Activated CD8-positive, alpha-beta memory T cell treated with anti-CD3 and anti-CD28 coated beads for 24 hours (primary cell): ENCODE results near the gene GOLGA8H.
"Not testable (repeated sequence)": the region's sequence is repeated elsewhere in the genome, so short reads cannot be mapped to it uniquely, and the experiment has no call there.

Experiments
- DNase-seq: peaks from one replicate; pipeline ENCODE4 v3.0.0-alpha.2; 2020

GOLGA8H gene, protein sequence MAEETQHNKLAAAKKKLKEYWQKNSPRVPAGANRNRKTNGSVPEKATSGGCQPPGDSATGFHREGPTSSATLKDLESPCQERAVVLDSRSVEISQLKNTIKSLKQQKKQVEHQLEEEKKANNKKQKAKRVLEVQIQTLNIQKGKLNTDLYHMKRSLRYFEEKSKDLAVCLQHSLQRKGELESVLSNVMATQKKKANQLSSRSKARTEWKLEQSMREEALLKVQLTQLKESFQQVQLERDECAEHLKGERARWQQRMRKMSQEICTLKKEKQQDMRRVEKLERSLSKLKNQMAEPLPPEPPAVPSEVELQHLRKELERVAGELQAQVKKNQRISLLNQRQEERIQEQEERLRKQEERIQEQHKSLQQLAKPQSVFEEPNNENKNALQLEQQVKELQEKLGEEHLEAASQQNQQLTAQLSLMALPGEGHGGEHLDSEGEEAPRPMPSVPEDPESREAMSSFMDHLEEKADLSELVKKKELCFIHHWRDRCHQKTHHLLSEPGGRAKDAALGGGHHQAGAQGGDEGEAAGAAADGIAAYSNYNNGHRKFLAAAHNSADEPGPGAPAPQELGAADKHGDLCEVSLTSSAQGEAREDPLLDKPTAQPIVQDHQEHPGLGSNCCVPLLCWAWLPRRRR

DNA sequence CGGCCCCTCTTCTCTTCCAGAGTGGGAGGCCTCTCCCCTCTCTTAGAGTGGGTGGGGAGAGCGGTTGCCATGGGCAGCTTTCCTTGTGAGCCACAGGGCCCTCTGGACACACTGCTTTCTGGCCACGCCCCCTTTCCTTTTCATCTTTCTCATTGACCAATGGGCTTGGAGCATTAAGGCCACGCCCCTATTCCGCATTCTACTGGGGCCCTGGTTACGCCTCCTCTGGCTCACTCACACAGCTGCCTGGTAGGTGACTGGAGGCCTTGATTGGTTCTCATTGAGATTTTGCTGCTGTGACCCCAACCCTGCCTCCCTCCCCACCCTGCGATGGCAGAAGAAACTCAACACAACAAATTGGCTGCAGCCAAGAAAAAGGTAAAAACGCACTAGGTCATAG lies at the start of gene GOLGA8H:
Gene GOLGA8H (plus strand): TSS at position 233 of the 400 bp plus-strand sequence. CDS start 98 bp downstream, at position 331.
- DNase-seq = not testable (repeated sequence)

DNA sequence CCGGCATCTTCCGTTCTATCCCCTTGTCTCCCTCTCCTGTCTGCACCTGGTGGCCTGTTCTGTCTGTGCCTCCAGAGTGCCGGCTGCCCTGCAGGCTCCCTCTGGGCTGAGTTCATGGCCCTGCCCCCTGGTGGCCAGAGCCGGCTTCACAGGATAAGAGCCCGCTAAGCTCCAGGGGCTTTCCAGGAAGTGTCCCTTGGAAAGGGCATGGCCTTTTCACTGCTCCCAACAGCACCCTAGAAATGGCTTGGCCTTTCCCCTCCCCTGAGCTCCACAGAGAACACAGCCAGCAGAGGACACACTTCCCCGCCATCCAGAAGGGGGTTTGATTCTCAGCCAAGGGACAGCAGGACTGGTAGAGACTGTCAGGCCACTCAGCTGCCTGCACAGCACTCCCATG lies 36.9 kb upstream of the GOLGA8H start:
- DNase-seq = not testable (repeated sequence)

DNA sequence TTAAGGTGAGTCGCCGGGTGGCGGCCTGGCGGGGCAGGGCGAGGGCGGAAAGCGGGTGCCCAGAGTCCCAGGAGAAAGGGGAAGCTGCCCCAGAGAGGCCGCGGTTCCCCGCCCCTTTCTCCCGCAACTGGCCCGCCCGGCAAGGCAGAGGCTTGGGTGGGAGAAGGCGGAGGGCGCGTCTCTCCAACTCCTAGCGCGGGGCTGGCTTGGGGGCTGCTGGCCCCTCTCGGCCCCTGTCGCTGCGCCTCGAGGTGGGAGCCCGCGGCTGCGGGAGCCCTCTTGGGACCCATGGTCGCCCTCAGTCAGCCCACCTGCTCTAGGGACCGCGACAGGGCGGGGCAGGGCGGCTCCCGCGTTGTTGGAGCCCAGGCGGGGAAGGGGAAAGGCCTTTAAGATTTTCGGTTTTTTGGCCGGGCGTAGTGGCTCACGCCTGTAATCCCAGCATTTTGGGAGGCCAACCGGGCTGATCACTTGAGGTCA lies 30.8 kb upstream of the GOLGA8H start:
- not testable (repeated sequence) for DNase-seq

DNA sequence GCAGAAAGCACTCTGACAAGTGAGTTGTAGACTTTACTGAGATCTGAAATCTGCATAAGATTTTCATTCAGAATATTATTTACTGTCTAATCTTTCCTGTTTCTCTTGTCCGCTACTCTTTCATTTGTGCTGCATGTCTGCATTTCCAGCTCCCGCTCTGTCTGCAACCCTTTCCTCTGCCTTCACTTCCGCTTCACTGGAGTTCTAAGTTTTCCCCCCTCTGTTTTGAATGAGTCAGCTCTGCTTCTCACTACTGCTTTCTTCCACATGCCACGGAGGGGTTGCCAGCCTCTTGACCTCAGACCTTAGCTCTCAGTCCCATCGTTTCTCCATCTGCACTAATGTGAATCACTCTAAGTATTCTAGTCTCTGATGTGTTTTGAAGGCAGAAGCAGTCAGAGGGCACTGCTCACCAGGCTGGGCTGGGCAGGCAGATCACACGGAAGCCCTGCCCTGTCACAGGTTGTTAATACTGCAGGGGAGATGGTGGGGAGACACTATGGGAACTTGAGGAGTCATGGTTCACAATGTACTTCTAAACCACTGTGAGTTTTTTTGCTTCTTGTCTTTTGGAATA lies 24.3 kb upstream of the GOLGA8H start:
- not testable (repeated sequence) for DNase-seq

DNA sequence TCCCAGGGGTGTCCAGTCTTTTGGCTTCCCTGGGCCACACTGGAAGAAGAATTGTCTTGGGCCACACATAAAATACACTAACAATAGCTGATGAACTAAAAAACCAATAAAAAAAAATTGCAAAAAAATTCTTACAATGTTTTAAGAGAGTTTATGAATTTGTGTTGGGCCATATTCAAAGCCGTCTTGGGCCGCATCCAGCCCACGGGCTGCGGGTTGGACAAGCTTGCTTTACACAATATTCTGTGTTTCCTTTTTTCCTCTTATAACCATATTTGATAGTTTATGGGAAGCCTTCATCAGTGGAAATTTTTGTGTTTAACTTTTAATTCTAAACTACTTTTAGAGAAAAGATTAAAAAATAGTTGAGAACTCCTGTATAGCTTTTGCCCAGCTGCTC lies 23.1 kb upstream of the GOLGA8H start:
- not testable (repeated sequence) for DNase-seq

DNA sequence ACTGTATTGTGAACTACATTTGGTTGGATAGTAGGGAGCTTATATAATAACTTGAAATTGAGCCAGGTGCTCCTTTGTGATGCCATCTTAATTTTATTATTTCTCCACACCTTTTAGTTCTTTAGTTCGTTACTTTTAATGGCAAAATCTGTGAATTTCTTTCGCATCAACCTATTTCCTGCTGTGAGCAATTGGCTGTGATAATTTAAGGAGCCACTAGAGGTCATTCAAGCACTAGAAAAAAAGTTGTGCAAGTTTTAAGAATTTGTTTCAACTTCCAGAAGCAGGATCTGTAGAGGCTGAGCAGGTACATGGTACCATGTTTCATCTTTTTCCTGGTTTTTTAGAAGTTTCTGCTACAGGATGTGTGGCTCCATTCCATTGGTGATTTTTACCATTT lies 4.9 kb upstream of the GOLGA8H start:
- not testable (repeated sequence) for DNase-seq

DNA sequence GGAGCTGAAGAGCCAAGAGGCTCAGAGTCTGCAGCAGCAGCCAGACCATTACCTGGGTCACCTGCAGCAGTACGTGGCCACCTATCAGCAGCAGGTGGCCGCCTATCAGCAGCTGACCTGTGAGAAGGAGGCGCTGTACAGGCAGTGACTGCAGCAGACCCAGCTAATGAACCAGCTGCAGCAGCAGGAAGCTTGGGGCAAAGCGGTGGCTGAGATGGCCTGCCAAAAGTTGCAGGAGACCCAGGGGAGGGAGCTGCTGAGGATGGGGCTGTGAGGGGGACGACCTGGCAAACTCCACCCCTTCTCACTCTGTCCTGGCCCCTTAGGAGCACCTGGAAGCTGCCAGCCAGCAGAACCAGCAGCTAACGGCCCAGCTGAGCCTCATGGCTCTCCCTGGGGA lies 8.4 kb downstream of the GOLGA8H start:
- DNase-seq = not testable (repeated sequence)

DNA sequence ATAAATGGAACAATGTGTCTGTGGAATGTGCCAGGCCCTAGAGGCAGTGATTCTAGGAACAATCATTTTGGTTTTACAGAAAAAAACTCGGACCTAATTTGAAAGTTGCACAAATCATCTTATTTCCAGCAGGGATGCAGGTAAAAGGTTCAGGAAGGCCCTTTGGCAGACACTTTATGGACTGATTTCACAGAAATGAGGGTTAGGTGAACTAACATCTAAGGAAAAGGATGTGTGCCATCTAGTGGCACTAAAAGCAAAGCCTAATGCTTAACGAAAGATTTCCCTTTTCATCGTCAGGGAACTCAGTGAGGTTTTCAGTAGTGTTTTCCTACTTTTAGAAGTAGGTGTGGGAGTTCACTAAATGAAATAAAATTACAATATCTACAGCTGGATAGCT lies 17.5 kb downstream of the GOLGA8H start:
- not testable (repeated sequence) for DNase-seq

DNA sequence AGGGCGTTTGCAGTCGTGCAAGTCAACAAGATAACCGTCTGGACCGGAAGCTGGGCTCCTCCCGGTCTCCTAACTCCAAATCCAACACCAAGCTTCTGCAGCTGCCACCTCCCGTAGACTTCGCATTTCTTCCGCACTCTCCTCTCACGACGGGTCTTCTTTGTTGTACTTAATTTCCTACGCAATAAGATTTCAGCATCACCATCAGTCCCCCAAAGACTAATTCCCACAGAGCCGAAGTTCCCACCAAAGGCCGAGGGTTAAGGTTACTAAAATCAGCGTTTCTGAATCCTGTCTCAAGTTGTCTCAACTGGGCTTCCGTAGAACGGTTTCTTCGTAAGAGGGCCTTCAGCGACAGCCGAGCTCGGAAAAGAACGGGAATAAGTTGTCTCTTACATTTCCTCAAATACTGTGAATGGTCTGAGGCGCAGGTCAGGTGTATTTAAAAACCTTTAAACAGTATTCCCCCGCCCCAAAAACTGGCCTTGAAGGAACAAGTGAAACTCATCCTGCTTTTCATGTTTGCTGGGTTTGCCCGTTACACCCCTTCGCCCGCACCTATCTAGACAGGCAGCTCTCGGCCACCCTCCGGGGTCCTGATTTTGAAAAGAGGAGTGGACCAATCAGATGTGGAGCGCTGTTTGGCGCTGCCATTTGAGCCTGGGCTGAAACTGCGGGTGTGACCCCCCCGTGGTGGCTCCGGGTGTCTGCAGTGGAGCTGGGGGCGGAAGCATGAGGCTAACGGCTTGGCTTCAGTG lies 21.8 kb downstream of the GOLGA8H start, which contains the start of gene ARHGAP11B:
Gene ARHGAP11B (plus strand): TSS at position 693 of the 758 bp plus-strand sequence.
- peak; percentile 97 for DNase-seq

DNA sequence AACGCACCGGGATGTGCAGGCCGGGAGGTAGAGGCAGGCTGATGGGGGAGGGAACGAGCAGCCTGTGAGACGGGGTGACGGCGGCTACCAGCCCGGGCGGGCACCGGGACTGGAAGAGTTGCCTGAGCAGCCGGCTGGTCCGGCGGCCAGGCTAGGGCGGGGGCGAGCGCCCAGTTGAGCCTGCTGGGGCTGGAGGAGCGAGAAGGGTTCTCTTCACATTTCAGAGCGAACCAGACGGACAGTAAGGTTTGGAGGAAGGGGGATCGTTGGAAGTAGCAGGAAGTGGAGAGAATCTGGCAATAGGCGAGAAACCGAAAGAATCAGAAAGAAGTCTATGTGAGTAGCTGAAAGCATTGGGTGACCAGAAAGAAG lies 22.4 kb downstream of the GOLGA8H start:
- DNase-seq = peak; percentile 66

DNA sequence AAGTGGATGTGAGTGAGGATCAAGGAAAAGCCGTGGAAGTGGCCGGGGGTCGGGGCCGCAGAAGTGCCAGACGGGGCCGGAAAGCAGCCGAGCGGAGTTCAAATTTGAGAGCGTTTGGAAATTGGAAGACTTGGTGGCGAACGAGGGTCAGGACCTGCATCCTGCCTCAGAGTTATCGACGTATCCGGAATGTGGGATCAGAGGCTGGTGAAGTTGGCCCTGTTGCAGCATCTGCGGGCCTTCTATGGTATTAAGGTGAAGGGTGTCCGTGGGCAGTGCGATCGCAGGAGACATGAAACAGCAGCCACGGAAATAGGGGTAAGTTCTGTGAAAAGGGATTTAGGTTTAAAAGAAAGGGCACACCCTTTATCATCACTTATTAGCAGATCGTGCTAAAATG lies 22.8 kb downstream of the GOLGA8H start:
- DNase-seq = not testable (repeated sequence)

DNA sequence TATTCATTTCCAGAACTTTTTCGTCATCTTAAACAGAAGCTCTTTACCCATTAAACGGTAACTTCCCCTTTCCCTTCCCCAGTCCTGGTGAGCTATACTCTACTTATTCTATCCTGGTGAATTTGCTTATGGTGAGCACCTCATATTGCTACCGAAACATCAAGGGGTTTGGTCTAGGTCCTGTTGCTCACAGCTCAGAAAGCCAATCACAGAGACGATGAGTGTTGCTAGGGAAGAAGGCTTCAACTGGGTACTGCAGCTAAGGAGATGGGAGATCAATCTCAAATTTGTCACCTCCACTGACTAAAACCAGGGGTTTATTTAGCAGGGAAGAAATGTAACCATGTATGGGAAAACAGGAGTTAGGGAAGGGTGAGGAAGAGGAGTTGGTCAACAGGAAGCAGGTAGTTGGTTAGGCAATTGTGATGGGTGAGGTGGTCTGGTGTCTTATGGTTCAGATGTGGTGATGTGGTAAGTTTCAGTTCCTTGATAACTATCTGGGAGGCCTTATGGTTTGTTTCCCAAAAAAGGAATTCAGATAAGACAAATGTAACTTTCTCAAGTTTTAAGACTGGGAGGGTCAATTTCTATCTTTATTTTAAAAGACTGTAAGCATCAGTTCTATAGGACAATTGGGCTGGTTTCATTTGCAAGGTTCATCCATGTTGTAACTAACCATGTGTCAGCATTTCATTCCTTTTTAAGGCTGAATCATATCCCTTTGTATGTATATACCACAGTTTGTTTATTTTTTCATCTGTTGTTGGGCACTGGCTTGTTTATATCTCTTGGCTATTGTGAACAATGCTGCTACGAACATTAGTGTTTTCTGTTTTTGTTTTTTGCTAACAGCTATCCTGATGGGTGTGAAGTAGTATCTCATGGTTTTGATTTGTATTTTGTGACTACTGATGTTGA lies 46.4 kb downstream of the GOLGA8H start:
- DNase-seq = no peak

DNA sequence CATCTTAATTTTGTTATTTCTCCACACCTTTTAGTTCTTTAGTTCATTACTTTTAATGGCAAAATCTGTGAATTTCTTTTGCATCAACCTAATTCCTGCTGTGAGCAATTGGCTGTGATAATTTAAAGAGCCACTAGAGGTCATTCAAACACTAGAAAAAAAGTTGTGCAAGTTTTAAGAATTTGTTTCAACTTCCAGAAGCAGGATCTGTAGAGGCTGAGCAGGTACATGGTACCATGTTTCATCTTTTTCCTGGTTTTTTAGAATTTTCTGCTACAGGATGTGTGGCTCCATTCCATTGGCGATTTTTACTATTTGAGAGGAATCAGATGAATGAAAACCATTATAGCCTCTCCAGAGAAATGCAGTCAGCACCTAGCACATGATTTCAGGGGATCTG lies 57.3 kb downstream of the GOLGA8H start:
- DNase-seq = not testable (repeated sequence)
